MG63 (cell line): Measurements from ENCODE around the gene THAP4. TPM values are rescaled to one million over a fixed set of nuclear protein-coding genes. Genes with fewer than 3 reads are reported as not detected.
"Not testable (repeated sequence)": the region's sequence is repeated elsewhere in the genome, so short reads cannot be mapped to it uniquely, and the experiment has no call there.

Source experiments
- DNase-seq: peaks from one replicate; pipeline ENCODE4 v3.0.0-alpha.2; 2020
- H3K27me3 ChIP-seq: fragments of 250-450 bp; sonication (Bioruptor Pico); 2 replicates; pipeline ENCODE4 v1.5.1; 2020; ENCODE audit warnings: mild to moderate bottlenecking, moderate library complexity
- H3K36me3 ChIP-seq: fragments of 250-450 bp; sonication (Bioruptor Pico); 2 replicates; pipeline ENCODE4 v1.5.1; 2020; ENCODE audit warnings: mild to moderate bottlenecking, moderate library complexity
- H3K4me3 ChIP-seq: fragments of 250-450 bp; sonication (Bioruptor Pico); 2 replicates; pipeline ENCODE4 v1.5.1; 2020; ENCODE audit warnings: mild to moderate bottlenecking, moderate library complexity
- H3K9me3 ChIP-seq: fragments of 250-450 bp; sonication (Bioruptor Pico); 2 replicates; pipeline ENCODE4 v1.5.1; 2020; ENCODE audit warnings: mild to moderate bottlenecking, moderate library complexity
- total RNA-seq: library from RNA; depleted of rRNA; stranded (reverse); fragments of >200 nt; shearing (Covaris generic); gene quantifications from 2 replicates; pipeline ENCODE4 v1.2.3, GENCODE V29; 2014; ENCODE audit warnings: low replicate concordance

The THAP4 gene
- total RNA-seq, 1 experiment from 2014 or later = 110 TPM

GRCh38 chr2:241607162-241607885 lies 29.6 kb downstream of the THAP4 start:
- H3K4me3 ChIP-seq = no peak overlapping the region
- H3K9me3 ChIP-seq = no peaks in the 10 kb centered on the region
- DNase-seq = no peak
- peaks cover 32% of the 10 kb centered on the region for H3K36me3 ChIP-seq
- H3K27me3 ChIP-seq = no peaks in the 10 kb centered on the region

GRCh38 chr2:241606186-241606585 lies 30.8 kb downstream of the THAP4 start:
- H3K36me3 ChIP-seq = peaks cover 38% of the 10 kb centered on the region
- no peaks in the 10 kb centered on the region for H3K27me3 ChIP-seq
- H3K4me3 ChIP-seq = no peak overlapping the region
- H3K9me3 ChIP-seq = no peaks in the 10 kb centered on the region
- DNase-seq = no peak

- no peak overlapping the region for H3K4me3 ChIP-seq
- H3K9me3 ChIP-seq = no peaks in the 10 kb centered on the region
- H3K36me3 ChIP-seq = peaks cover 52% of the 10 kb centered on the region
- no peak for DNase-seq
- H3K27me3 ChIP-seq = no peaks in the 10 kb centered on the region
Measured at GRCh38 chr2:241603686-241604085, 33.3 kb downstream of the THAP4 start.

- H3K9me3 ChIP-seq = no peaks in the 10 kb centered on the region
- DNase-seq = no peak
- no peaks in the 10 kb centered on the region for H3K27me3 ChIP-seq
- H3K4me3 ChIP-seq = no peak overlapping the region
- H3K36me3 ChIP-seq = peaks cover 57% of the 10 kb centered on the region
Measured at GRCh38 chr2:241602720-241603119, 34.2 kb downstream of the THAP4 start.

GRCh38 chr2:241601841-241602240 lies 35.1 kb downstream of the THAP4 start:
- DNase-seq = no peak
- H3K9me3 ChIP-seq = no peaks in the 10 kb centered on the region
- no peak overlapping the region for H3K4me3 ChIP-seq
- H3K27me3 ChIP-seq = no peaks in the 10 kb centered on the region
- peaks cover 65% of the 10 kb centered on the region for H3K36me3 ChIP-seq

- Histone ChIP-seq H3K36me3 (peaks cover 66% of the 10 kb centered on the region), H3K4me3 (no peak overlapping the region), H3K27me3 (no peaks in the 10 kb centered on the region), H3K9me3 (no peaks in the 10 kb centered on the region)
- no peak for DNase-seq
Measured at GRCh38 chr2:241599615-241600014, 37.3 kb downstream of the THAP4 start.

GRCh38 chr2:241598487-241598886 lies 38.5 kb downstream of the THAP4 start:
- Histone ChIP-seq H3K4me3 (no peak overlapping the region), H3K9me3 (no peaks in the 10 kb centered on the region), H3K27me3 (no peaks in the 10 kb centered on the region), H3K36me3 (peaks cover 73% of the 10 kb centered on the region)
- no peak for DNase-seq

GRCh38 chr2:241598061-241598460 lies 38.9 kb downstream of the THAP4 start:
- Histone ChIP-seq H3K36me3 (peaks cover 76% of the 10 kb centered on the region), H3K4me3 (no peak overlapping the region), H3K27me3 (no peaks in the 10 kb centered on the region), H3K9me3 (no peaks in the 10 kb centered on the region)
- no peak for DNase-seq

- H3K9me3 ChIP-seq = no peaks in the 10 kb centered on the region
- H3K36me3 ChIP-seq = peaks cover 72% of the 10 kb centered on the region
- no peak for DNase-seq
- no peak overlapping the region for H3K4me3 ChIP-seq
- no peaks in the 10 kb centered on the region for H3K27me3 ChIP-seq
Measured at GRCh38 chr2:241597561-241597960, 39.4 kb downstream of the THAP4 start.

GRCh38 chr2:241595600-241596140 lies 41.3 kb downstream of the THAP4 start:
- DNase-seq = no peak
- H3K9me3 ChIP-seq = no peaks in the 10 kb centered on the region

GRCh38 chr2:241593271-241593670 lies 43.7 kb downstream of the THAP4 start:
- H3K27me3 ChIP-seq = no peaks in the 10 kb centered on the region
- DNase-seq = no peak
- H3K36me3 ChIP-seq = peaks cover 57% of the 10 kb centered on the region
- H3K9me3 ChIP-seq = peaks cover 4% of the 10 kb centered on the region
- no peak overlapping the region for H3K4me3 ChIP-seq

More at GRCh38 chr2:241595600-241596140, 41.3 kb downstream of the THAP4 start:
- peaks cover 65% of the 10 kb centered on the region for H3K36me3 ChIP-seq
- H3K4me3 ChIP-seq = no peak overlapping the region
- H3K27me3 ChIP-seq = no peaks in the 10 kb centered on the region

- no peak for DNase-seq
- Histone ChIP-seq H3K4me3 (no peak overlapping the region), H3K27me3 (no peaks in the 10 kb centered on the region), H3K36me3 (peaks cover 57% of the 10 kb centered on the region), H3K9me3 (peaks cover 9% of the 10 kb centered on the region)
Measured at GRCh38 chr2:241592126-241592845, 44.7 kb downstream of the THAP4 start.

- not testable (repeated sequence) for DNase-seq, H3K4me3 ChIP-seq, H3K27me3 ChIP-seq
- H3K9me3 ChIP-seq = peaks cover 21% of the 10 kb centered on the region
- peaks cover 59% of the 10 kb centered on the region for H3K36me3 ChIP-seq
Measured at GRCh38 chr2:241590496-241591455, 46.2 kb downstream of the THAP4 start.

- Histone ChIP-seq H3K9me3 (peaks cover 26% of the 10 kb centered on the region), H3K36me3 (peaks cover 59% of the 10 kb centered on the region)
- not testable (repeated sequence) for H3K4me3 ChIP-seq, H3K27me3 ChIP-seq, DNase-seq
Measured at GRCh38 chr2:241589863-241590262, 47.1 kb downstream of the THAP4 start.

GRCh38 chr2:241586564-241587264 lies 50.2 kb downstream of the THAP4 start:
- DNase-seq = no peak
- Histone ChIP-seq H3K9me3 (peaks cover 28% of the 10 kb centered on the region), H3K4me3 (no peak overlapping the region), H3K27me3 (no peaks in the 10 kb centered on the region), H3K36me3 (peaks cover 70% of the 10 kb centered on the region)

GRCh38 chr2:241584436-241584835 lies 52.5 kb downstream of the THAP4 start:
- Histone ChIP-seq H3K36me3 (peaks cover 72% of the 10 kb centered on the region), H3K4me3 (no peak overlapping the region), H3K9me3 (peaks cover 28% of the 10 kb centered on the region), H3K27me3 (no peaks in the 10 kb centered on the region)
- DNase-seq = no peak
